MM.1S (cell line): Measurements from ENCODE around the gene NDUFAF3.

Experiments
- EZH2phosphoT487 ChIP-seq: fragments of 300-600 bp; sonication (generic); IDR thresholded peaks from 2 replicates; pipeline ENCODE4 v1.6.1; 2018; ENCODE audit warnings: antibody characterized with exemption, low read length
- TF ChIP-seq, protein P1 (sequence below): fragments of 300-600 bp; sonication (generic); IDR thresholded peaks from 2 replicates; pipeline ENCODE4 v1.5.1; 2016; ENCODE audit warnings: antibody characterized with exemption, low read length, mixed read lengths

DNA sequence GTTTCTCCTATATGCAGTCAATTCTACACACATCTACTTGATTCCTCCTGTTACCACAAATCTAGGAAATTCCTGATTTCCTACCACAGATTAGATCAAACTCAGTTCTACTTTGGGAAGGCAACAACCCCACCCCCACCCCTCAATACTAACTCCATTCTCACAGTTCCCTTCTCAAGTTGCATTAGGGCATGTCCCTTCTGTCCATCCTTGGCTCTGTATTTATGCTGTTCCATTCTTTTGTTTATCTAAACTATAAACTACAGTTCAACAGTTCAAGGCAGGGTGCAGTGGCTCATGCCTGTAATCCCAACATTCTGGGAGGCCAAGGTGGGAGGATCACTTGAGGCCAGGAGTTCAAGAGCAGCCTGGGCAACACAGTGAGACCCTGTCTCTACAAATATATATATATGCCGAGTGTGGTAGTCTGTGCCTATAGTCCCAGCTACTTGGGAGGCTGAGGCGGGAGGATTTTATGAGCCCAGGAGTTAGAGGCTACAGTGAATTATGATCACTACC lies 32.5 kb downstream of the NDUFAF3 start:
- TF ChIP-seq, protein P1, sequence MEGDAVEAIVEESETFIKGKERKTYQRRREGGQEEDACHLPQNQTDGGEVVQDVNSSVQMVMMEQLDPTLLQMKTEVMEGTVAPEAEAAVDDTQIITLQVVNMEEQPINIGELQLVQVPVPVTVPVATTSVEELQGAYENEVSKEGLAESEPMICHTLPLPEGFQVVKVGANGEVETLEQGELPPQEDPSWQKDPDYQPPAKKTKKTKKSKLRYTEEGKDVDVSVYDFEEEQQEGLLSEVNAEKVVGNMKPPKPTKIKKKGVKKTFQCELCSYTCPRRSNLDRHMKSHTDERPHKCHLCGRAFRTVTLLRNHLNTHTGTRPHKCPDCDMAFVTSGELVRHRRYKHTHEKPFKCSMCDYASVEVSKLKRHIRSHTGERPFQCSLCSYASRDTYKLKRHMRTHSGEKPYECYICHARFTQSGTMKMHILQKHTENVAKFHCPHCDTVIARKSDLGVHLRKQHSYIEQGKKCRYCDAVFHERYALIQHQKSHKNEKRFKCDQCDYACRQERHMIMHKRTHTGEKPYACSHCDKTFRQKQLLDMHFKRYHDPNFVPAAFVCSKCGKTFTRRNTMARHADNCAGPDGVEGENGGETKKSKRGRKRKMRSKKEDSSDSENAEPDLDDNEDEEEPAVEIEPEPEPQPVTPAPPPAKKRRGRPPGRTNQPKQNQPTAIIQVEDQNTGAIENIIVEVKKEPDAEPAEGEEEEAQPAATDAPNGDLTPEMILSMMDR: no peak
- TF ChIP-seq EZH2phosphoT487: no peak
